Measurements from ENCODE around the gene GRWD1. TPM values are rescaled to one million over a fixed set of nuclear protein-coding genes. Genes with fewer than 3 reads are reported as not detected.

GRWD1 gene
- total RNA-seq, 1 experiment from 2014 or later = 38.0 TPM

- no peak for DNase-seq (ENCODE audit: low read depth)
Observed at GRCh38 chr19:48456864-48457263, 11.1 kb downstream of the GRWD1 start.

- no peak for DNase-seq (ENCODE audit: low read depth)
Observed at GRCh38 chr19:48458016-48458415, 12.2 kb downstream of the GRWD1 start.

GRCh38 chr19:48461651-48461981, 15.8 kb downstream of the GRWD1 start:
- no peak for DNase-seq (ENCODE audit: low read depth)

GRCh38 chr19:48461982-48462655, 16.3 kb downstream of the GRWD1 start:
- no peak for DNase-seq (ENCODE audit: low read depth)

GRCh38 chr19:48465215-48465614, 19.4 kb downstream of the GRWD1 start:
- no peak for DNase-seq (ENCODE audit: low read depth)

GRCh38 chr19:48466561-48467325, 21.0 kb downstream of the GRWD1 start:
- DNase-seq (ENCODE audit: low read depth) = peak; percentile 72

GRCh38 chr19:48468772-48469288, 23.0 kb downstream of the GRWD1 start:
- DNase-seq (ENCODE audit: low read depth) = peak; percentile 100

- DNase-seq (ENCODE audit: low read depth) = peak; percentile 84
Observed at GRCh38 chr19:48469289-48469881, 23.6 kb downstream of the GRWD1 start, which contains the start of gene CYTH2. Gene CYTH2 (plus strand): TSS chr19:48469369. CDS start chr19:48469508, 139 bp downstream.

- no peak for DNase-seq (ENCODE audit: low read depth)
Observed at GRCh38 chr19:48469934-48470680, 24.3 kb downstream of the GRWD1 start.

GRCh38 chr19:48470856-48471255, 25.1 kb downstream of the GRWD1 start:
- no peak for DNase-seq (ENCODE audit: low read depth)

GRCh38 chr19:48471836-48472235, 26.1 kb downstream of the GRWD1 start:
- DNase-seq (ENCODE audit: low read depth) = no peak

- no peak for DNase-seq (ENCODE audit: low read depth)
Observed at GRCh38 chr19:48473161-48473966, 27.6 kb downstream of the GRWD1 start.

- no peak for DNase-seq (ENCODE audit: low read depth)
Observed at GRCh38 chr19:48474084-48474592, 28.4 kb downstream of the GRWD1 start.

GRCh38 chr19:48475369-48476068, 29.7 kb downstream of the GRWD1 start:
- DNase-seq (ENCODE audit: low read depth) = no peak

GRCh38 chr19:48476176-48476575, 30.4 kb downstream of the GRWD1 start:
- DNase-seq (ENCODE audit: low read depth) = no peak

- no peak for DNase-seq (ENCODE audit: low read depth)
Observed at GRCh38 chr19:48477067-48477685, 31.4 kb downstream of the GRWD1 start.

GRCh38 chr19:48477698-48478338, 32.0 kb downstream of the GRWD1 start:
- no peak for DNase-seq (ENCODE audit: low read depth)

- no peak for DNase-seq (ENCODE audit: low read depth)
Observed at GRCh38 chr19:48478339-48479256, 32.8 kb downstream of the GRWD1 start.

Data from RPMI7951 (cell line).